AG20443 (cell line): Measurements from ENCODE around the gene PVRIG.
"Not testable (repeated sequence)": the region's sequence is repeated elsewhere in the genome, so short reads cannot be mapped to it uniquely, and the experiment has no call there.

Experiments
- DNase-seq: peaks from one replicate; pipeline ENCODE4 v3.0.0; 2012; ENCODE audit warnings: low spot score, mixed read lengths

The PVRIG gene

GRCh38 chr7:100239975-100240374 lies 20.2 kb downstream of the PVRIG start:
- DNase-seq = not testable (repeated sequence)

GRCh38 chr7:100243385-100243784 lies 23.6 kb downstream of the PVRIG start:
- not testable (repeated sequence) for DNase-seq

GRCh38 chr7:100244988-100245605 lies 25.3 kb downstream of the PVRIG start:
- DNase-seq = not testable (repeated sequence)

- not testable (repeated sequence) for DNase-seq
Measured at GRCh38 chr7:100246121-100246864, 26.5 kb downstream of the PVRIG start.

- not testable (repeated sequence) for DNase-seq
Measured at GRCh38 chr7:100246865-100247137, 27.1 kb downstream of the PVRIG start.

- peak; percentile 62 for DNase-seq
Measured at GRCh38 chr7:100247152-100247757, 27.5 kb downstream of the PVRIG start.

- no peak for DNase-seq
Measured at GRCh38 chr7:100248483-100248882, 28.7 kb downstream of the PVRIG start.

GRCh38 chr7:100257017-100257416 lies 37.3 kb downstream of the PVRIG start:
- no peak for DNase-seq

GRCh38 chr7:100259984-100260383 lies 40.2 kb downstream of the PVRIG start:
- DNase-seq = not testable (repeated sequence)

- not testable (repeated sequence) for DNase-seq
Measured at GRCh38 chr7:100262896-100263295, 43.1 kb downstream of the PVRIG start.

- DNase-seq = not testable (repeated sequence)
Measured at GRCh38 chr7:100264223-100264622, 44.5 kb downstream of the PVRIG start.

GRCh38 chr7:100264669-100265165 lies 45.0 kb downstream of the PVRIG start:
- not testable (repeated sequence) for DNase-seq

- DNase-seq = not testable (repeated sequence)
Measured at GRCh38 chr7:100265851-100266250, 46.1 kb downstream of the PVRIG start.

- DNase-seq = no peak
Measured at GRCh38 chr7:100266576-100267354, 47.0 kb downstream of the PVRIG start.

- DNase-seq = no peak
Measured at GRCh38 chr7:100267648-100268047, 47.9 kb downstream of the PVRIG start.

GRCh38 chr7:100268882-100269281 lies 49.1 kb downstream of the PVRIG start:
- not testable (repeated sequence) for DNase-seq

- DNase-seq = not testable (repeated sequence)
Measured at GRCh38 chr7:100269306-100270045, 49.7 kb downstream of the PVRIG start.

GRCh38 chr7:100270046-100270918 lies 50.5 kb downstream of the PVRIG start:
- not testable (repeated sequence) for DNase-seq
